B cell (primary cell): ENCODE data around the gene ACP3. TPM values are rescaled to one million over a fixed set of nuclear protein-coding genes. Genes with fewer than 3 reads are reported as not detected.
"Not testable (repeated sequence)": the region's sequence is repeated elsewhere in the genome, so short reads cannot be mapped to it uniquely, and the experiment has no call there.

Experiments used
- ATAC-seq: fragments of 200-7000 bp; cut with Tn5 transposase; one replicate; pipeline ENCODE4 v1.10.0; 2021; ENCODE audit warnings: low read depth, mild to moderate bottlenecking, moderate number of reproducible peaks, moderate library complexity
- CTCF ChIA-PET: fragments of 350-600 bp; sonication (Branson Sonifier 250); formaldehyde crosslinking; loops from one replicate; lab custom pipeline; 2021; ENCODE audit warnings: antibody characterized with exemption, inconsistent platforms; lab: Charles Lee
- POLR2A ChIA-PET: fragments of 350-600 bp; sonication (Branson Sonifier 250); formaldehyde crosslinking; loops from one replicate; lab custom pipeline; 2021; ENCODE audit warnings: antibody characterized with exemption; lab: Charles Lee
- DNase-seq: peaks from one replicate; pipeline ENCODE4 v3.0.0; 2013
- H2AFZ ChIP-seq: 2 replicates; pipeline ENCODE4 v1.6.1; 2012; ENCODE audit warnings: mild to moderate bottlenecking, low read depth, low read length; ENCODE audit not compliant: insufficient read depth, poor library complexity, severe bottlenecking
- H3K27ac ChIP-seq, 2 donors: 1 replicate in 1 of 2; 2 replicates in 1 of 2; pipeline ENCODE4 v1.5.1; 2012 to 2013; ENCODE audit warnings: low read length in 2 of 2, mild to moderate bottlenecking in 2 of 2, moderate library complexity in 1 of 2
- H3K27me3 ChIP-seq, 4 experiments: fragments of 200-600 bp in 1 of 4; sonication (generic) in 1 of 4; replicated peaks in 1 of 4; 1 replicate in 2 of 4; 2 replicates in 2 of 4; pipeline versions ENCODE4 v1.6.1 to v1.7.0; 2013 to 2016; ENCODE audit warnings: low read length in 3 of 4, mild to moderate bottlenecking in 2 of 4, mixed read lengths in 1 of 4, moderate library complexity in 1 of 4; ENCODE audit not compliant: insufficient read depth in 4 of 4, control insufficient read depth in 3 of 4; ENCODE audit errors: control extremely low read depth in 1 of 4
- H3K36me3 ChIP-seq, 2 experiments: replicated peaks in 1 of 2; 1 replicate in 1 of 2; 2 replicates in 1 of 2; pipeline versions ENCODE4 v1.6.1 to v1.7.1; 2013; ENCODE audit warnings: low read length in 1 of 2; ENCODE audit not compliant: insufficient read depth in 2 of 2, control insufficient read depth in 1 of 2; ENCODE audit errors: control extremely low read depth in 1 of 2, extremely low read depth in 1 of 2
- H3K4me1 ChIP-seq, 2 donors: fragments of 200-600 bp in 1 of 2; sonication (generic) in 1 of 2; 1 replicate in 1 of 2; 2 replicates in 1 of 2; pipeline versions ENCODE4 v1.5.1 to v1.6.1; 2013 to 2017; ENCODE audit warnings: low read length in 2 of 2; ENCODE audit not compliant: control insufficient read depth in 2 of 2, insufficient read depth in 2 of 2
- H3K4me2 ChIP-seq: replicated peaks from 2 replicates; pipeline ENCODE3; 2012; ENCODE audit warnings: mild to moderate bottlenecking, low read depth, low read length; ENCODE audit not compliant: poor library complexity, severe bottlenecking
- H3K4me3 ChIP-seq, 5 experiments: fragments of 200-600 bp in 1 of 5; sonication (generic) in 1 of 5; 1 replicate in 3 of 5; 2 replicates in 2 of 5; pipeline versions ENCODE4 v1.5.1 to v1.7.0; 2011 to 2016; ENCODE audit warnings: low read length in 4 of 5, mild to moderate bottlenecking in 4 of 5, low read depth in 2 of 5, control low read depth in 1 of 5, moderate library complexity in 1 of 5; ENCODE audit not compliant: insufficient read depth in 1 of 5; ENCODE audit errors: control extremely low read depth in 1 of 5, extremely low read depth in 1 of 5
- H3K79me2 ChIP-seq: fragments of 200-600 bp; sonication (generic); one replicate; pipeline ENCODE4 v1.6.0; 2016; ENCODE audit warnings: low read length; ENCODE audit not compliant: control insufficient read depth, insufficient read depth
- H3K9ac ChIP-seq: fragments of 200-600 bp; sonication (generic); 2 replicates; pipeline ENCODE4 v1.6.1; 2017; ENCODE audit warnings: mild to moderate bottlenecking, low read length, moderate library complexity
- H3K9me3 ChIP-seq, 3 donors: one replicate each; pipeline versions ENCODE4 v1.6.1 to v1.7.1; 2013; ENCODE audit warnings: low read length in 2 of 3; ENCODE audit not compliant: control insufficient read depth in 2 of 3, insufficient read depth in 1 of 3; ENCODE audit errors: control extremely low read depth in 1 of 3
- H4K20me1 ChIP-seq: 2 replicates; pipeline ENCODE4 v1.6.0; 2012; ENCODE audit warnings: mild to moderate bottlenecking, low read length; ENCODE audit not compliant: insufficient read depth, control insufficient read depth, poor library complexity, severe bottlenecking
- H3K27ac Mint-ChIP-seq: one replicate; pipeline ENCODE4 v1.8.0; 2021; ENCODE audit warnings: mixed read lengths
- H3K27me3 Mint-ChIP-seq: one replicate; pipeline ENCODE4 v1.8.0; 2021; ENCODE audit warnings: mixed read lengths
- H3K4me1 Mint-ChIP-seq: one replicate; pipeline ENCODE4 v1.8.0; 2021; ENCODE audit warnings: mixed read lengths
- H3K4me3 Mint-ChIP-seq: one replicate; pipeline ENCODE4 v1.8.0; 2021; ENCODE audit warnings: mixed read lengths
- H3K9me3 Mint-ChIP-seq: one replicate; pipeline ENCODE4 v1.8.0; 2022; ENCODE audit warnings: mixed read lengths; ENCODE audit not compliant: insufficient read depth
- CTCF ChIP-seq: fragments of 200-600 bp; IDR thresholded peaks from one replicate; pipeline ENCODE4 v1.8.0; 2022; ENCODE audit warnings: antibody characterized with exemption, mild to moderate bottlenecking
- EZH2 ChIP-seq: IDR thresholded peaks from 2 replicates; pipeline ENCODE4 v1.6.1; 2012; ENCODE audit warnings: borderline replicate concordance, low read depth, mild to moderate bottlenecking, moderate library complexity, low read length; ENCODE audit not compliant: insufficient read depth, poor library complexity, severe bottlenecking
- WGBS: methylation state at CpG from one replicate; pipeline ENCODE4 v1.1.5; 2013; ENCODE audit warnings: missing lambda C conversion rate; ENCODE audit not compliant: insufficient coverage; 5-methylcytosine and 5-hydroxymethylcytosine counted together
- intact Hi-C: fragments of 100-400 bp; cut with micrococcal nuclease; formaldehyde crosslinking; loops from one replicate; pipeline ENCODE4 v1.10.0; 2022
- polyA plus RNA-seq: library from polyadenylated mRNA; depleted of rRNA; stranded (reverse); fragments of >200 nt; gene quantifications from 2 replicates; pipeline ENCODE4 v1.2.3, GENCODE V29; 2012
- total RNA-seq, 2 donors: library from RNA; stranded (reverse); fragments of 120-200 nt in 1 of 2; gene quantifications; 1 replicate in 1 of 2; 2 replicates in 1 of 2; pipeline versions ENCODE4 v1.2.3 to v1.2.4, GENCODE V29; 2013 to 2022

The ACP3 gene
- total and polyA plus RNA-seq, 2 donors (not counting 1 experiment from before 2014, with no cell fraction given) = 0.36 to 0.64 TPM

GRCh38 chr3:132368515-132368914 is 51.3 kb downstream of the ACP3 start:
- TF ChIP-seq EZH2 (no peak), CTCF (no peak)
- H3K27me3 Mint-ChIP-seq = no peaks in the 10 kb centered on the region
- CTCF ChIA-PET = no interaction called here

DNA sequence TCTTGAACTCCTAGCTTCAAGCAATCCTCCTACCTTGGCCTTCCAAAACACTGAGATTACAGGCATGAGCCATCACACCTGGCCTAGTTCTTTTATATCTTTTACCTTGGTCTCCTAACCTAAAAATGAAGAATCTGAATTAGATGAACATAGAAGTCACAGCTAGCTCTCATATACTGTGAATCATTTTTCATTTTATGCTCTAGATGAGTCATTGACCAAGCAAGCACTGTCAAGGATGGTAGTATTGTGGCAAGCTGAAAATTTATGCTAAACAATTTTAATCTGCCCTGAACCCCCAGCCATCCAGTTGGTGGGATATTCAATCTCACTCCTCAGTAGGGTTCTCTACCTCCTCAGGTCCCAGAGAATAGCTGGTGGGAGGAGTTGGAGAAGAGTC is 51.8 kb downstream of the ACP3 start:
- Histone ChIP-seq H3K9ac (no peak overlapping the region), H3K36me3 (no peaks in the 10 kb centered on the region), H3K4me1 (no peaks in the 10 kb centered on the region), H3K4me2 (no peak overlapping the region), H3K27me3 (no peaks in the 10 kb centered on the region), H3K9me3 (no peaks in the 10 kb centered on the region), H4K20me1 (no peaks in the 10 kb centered on the region), H2AFZ (no peak overlapping the region), H3K4me3 (no peak overlapping the region), H3K79me2 (no peaks in the 10 kb centered on the region), H3K27ac (no peak overlapping the region)
- CTCF ChIA-PET = interaction anchor here (1.3 kb wide), 1 partner anchor 15 kb away, joined by 5 read pairs; no protein-coding TSS in a partner anchor
- POLR2A ChIA-PET = no interaction called here
- intact Hi-C loops = no loop called here
- H3K4me1 Mint-ChIP-seq = no peaks in the 10 kb centered on the region
- DNase-seq (no peak), ATAC-seq (no peak)
- H3K9me3 Mint-ChIP-seq = no peaks in the 10 kb centered on the region
- no peak overlapping the region for H3K27ac Mint-ChIP-seq
- H3K27me3 Mint-ChIP-seq = no peaks in the 10 kb centered on the region
- H3K4me3 Mint-ChIP-seq = no peak overlapping the region
- no peak for TF ChIP-seq EZH2
- no peak for TF ChIP-seq CTCF

More at GRCh38 chr3:132368515-132368914, 51.3 kb downstream of the ACP3 start:
- WGBS = 100% methylated on average over 2 of the region's 2 CpGs
- POLR2A ChIA-PET = no interaction called here
- H3K27ac Mint-ChIP-seq = no peak overlapping the region
- no peaks in the 10 kb centered on the region for H3K4me1 Mint-ChIP-seq
- no peak overlapping the region for H2AFZ ChIP-seq
- no peak overlapping the region for H3K9ac ChIP-seq
- ATAC-seq (no peak), DNase-seq (no peak)
- H3K9me3 ChIP-seq = no peaks in the 10 kb centered on the region
- H3K4me1 ChIP-seq = no peaks in the 10 kb centered on the region
- H4K20me1 ChIP-seq = no peaks in the 10 kb centered on the region
- intact Hi-C loops = no loop called here
- no peaks in the 10 kb centered on the region for H3K79me2 ChIP-seq
- H3K27ac ChIP-seq = no peak overlapping the region
- no peaks in the 10 kb centered on the region for H3K36me3 ChIP-seq
- H3K4me2 ChIP-seq = no peak overlapping the region
- no peaks in the 10 kb centered on the region for H3K9me3 Mint-ChIP-seq
- H3K4me3 Mint-ChIP-seq = no peak overlapping the region
- H3K27me3 ChIP-seq = no peaks in the 10 kb centered on the region
- no peak overlapping the region for H3K4me3 ChIP-seq

DNA sequence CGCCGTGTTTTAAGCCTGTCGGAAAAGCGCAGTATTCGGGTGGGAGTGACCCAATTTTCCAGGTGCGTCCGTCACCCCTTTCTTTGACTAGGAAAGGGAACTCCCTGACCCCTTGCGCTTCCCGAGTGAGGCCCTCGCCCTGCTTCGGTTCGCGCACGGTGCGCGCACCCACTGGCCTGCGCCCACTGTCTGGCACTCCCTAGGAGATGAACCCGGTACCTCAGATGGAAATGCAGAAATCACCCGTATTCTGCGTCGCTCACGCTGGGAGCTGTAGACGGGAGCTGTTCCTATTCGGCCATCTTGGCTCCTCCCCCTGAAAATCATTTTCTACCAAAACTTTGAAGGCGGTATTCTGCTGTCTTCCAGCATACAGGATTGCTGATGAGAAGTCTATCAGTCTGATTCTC is 59.7 kb downstream of the ACP3 start:
- H3K4me2 ChIP-seq, H3K79me2 ChIP-seq, ATAC-seq, H3K9me3 Mint-ChIP-seq, H3K4me1 ChIP-seq, H3K27ac ChIP-seq, H3K27ac Mint-ChIP-seq, POLR2A ChIA-PET, H2AFZ ChIP-seq, H3K9ac ChIP-seq, H3K4me3 ChIP-seq, H3K27me3 Mint-ChIP-seq, H3K4me1 Mint-ChIP-seq, H4K20me1 ChIP-seq, H3K9me3 ChIP-seq, H3K27me3 ChIP-seq, H3K36me3 ChIP-seq, CTCF ChIA-PET, H3K4me3 Mint-ChIP-seq, intact Hi-C loops, DNase-seq: not testable (repeated sequence)
- 92% methylated on average over 16 of the region's 25 CpGs for WGBS
